CD4-positive, CD25-positive, alpha-beta regulatory T cell (primary cell): ENCODE measurements around the gene BUD31. TPM values are rescaled to one million over a fixed set of nuclear protein-coding genes. Genes with fewer than 3 reads are reported as not detected.

Source experiments
- ATAC-seq, 2 donors: fragments of 150-1000 bp; cut with Tn5 transposase; one replicate each; pipeline ENCODE4 v1.10.0; 2021; ENCODE audit warnings: low read depth in 2 of 2, moderate number of reproducible peaks in 2 of 2, moderate library complexity in 1 of 2
- DNase-seq, 3 donors: peaks; one replicate each; pipeline versions ENCODE4 v3.0.0 to v3.0.0-alpha.2; 2012 to 2022; ENCODE audit warnings: mixed read lengths in 1 of 3
- H3K27ac ChIP-seq: one replicate; pipeline ENCODE4 v1.7.0; 2013; ENCODE audit warnings: mild to moderate bottlenecking, low read length; ENCODE audit not compliant: insufficient read depth, poor library complexity, severe bottlenecking
- H3K27me3 ChIP-seq: one replicate; pipeline ENCODE4 v1.7.0; 2013; ENCODE audit warnings: low read length; ENCODE audit not compliant: control insufficient read depth, insufficient read depth
- H3K36me3 ChIP-seq: one replicate; pipeline ENCODE4 v1.7.0; 2013; ENCODE audit warnings: mild to moderate bottlenecking, low read length, moderate library complexity; ENCODE audit not compliant: control insufficient read depth, insufficient read depth
- H3K4me1 ChIP-seq: 2 replicates; pipeline ENCODE4 v1.7.0; 2013; ENCODE audit warnings: mild to moderate bottlenecking, low read length; ENCODE audit not compliant: insufficient read depth, control insufficient read depth, poor library complexity, severe bottlenecking
- H3K4me3 ChIP-seq: one replicate; pipeline ENCODE4 v1.7.0; 2013; ENCODE audit warnings: low read depth, mild to moderate bottlenecking, low read length, moderate library complexity
- H3K9me3 ChIP-seq, 2 experiments: 1 replicate in 1 of 2; 2 replicates in 1 of 2; pipeline ENCODE4 v1.7.0; 2013; ENCODE audit warnings: low read length in 2 of 2, mild to moderate bottlenecking in 1 of 2, moderate library complexity in 1 of 2; ENCODE audit not compliant: control insufficient read depth in 2 of 2
- H3K27ac Mint-ChIP-seq, 3 donors: one replicate each; pipeline ENCODE4 v1.8.0; 2020 to 2022; ENCODE audit warnings: mild to moderate bottlenecking in 3 of 3, mixed read lengths in 3 of 3, moderate library complexity in 2 of 3
- H3K27me3 Mint-ChIP-seq: one replicate; pipeline ENCODE4 v1.8.0; 2022; ENCODE audit warnings: mild to moderate bottlenecking, mixed read lengths
- H3K36me3 Mint-ChIP-seq: one replicate; pipeline ENCODE4 v1.8.0; 2020; ENCODE audit warnings: mixed read lengths
- H3K4me1 Mint-ChIP-seq, 4 donors: one replicate each; pipeline ENCODE4 v1.8.0; 2020 to 2022; ENCODE audit warnings: mixed read lengths in 4 of 4, mild to moderate bottlenecking in 1 of 4
- H3K4me3 Mint-ChIP-seq, 4 donors: one replicate each; pipeline ENCODE4 v1.8.0; 2020 to 2022; ENCODE audit warnings: mild to moderate bottlenecking in 4 of 4, mixed read lengths in 4 of 4, moderate library complexity in 3 of 4
- H3K9me3 Mint-ChIP-seq, 7 donors: one replicate each; pipeline ENCODE4 v1.8.0; 2020 to 2022; ENCODE audit warnings: mixed read lengths in 7 of 7, mild to moderate bottlenecking in 3 of 7, moderate library complexity in 2 of 7
- polyA plus RNA-seq, 4 donors: library from polyadenylated mRNA; unstranded; fragments of 300-500 nt; fragmentation: Illumina TruSeq; gene quantifications; one replicate each; pipeline ENCODE4 v1.2.3, GENCODE V29; 2021
- total RNA-seq: library from RNA; stranded (reverse); gene quantifications from one replicate; pipeline ENCODE4 v1.2.3, GENCODE V29; 2022

BUD31 gene
- total and polyA plus RNA-seq, 5 donors from 2014 or later, result 130 to 251 (median 199) TPM

GRCh38 chr7:99447943-99448342, 39.2 kb downstream of the BUD31 start:
- Mint-ChIP-seq H3K27ac (no peak overlapping the region), H3K36me3 (peaks cover 42% of the 10 kb centered on the region), H3K4me3 (no peak overlapping the region), H3K4me1 (peaks cover 0 to 9% (median 7%) of the 10 kb centered on the region in 4 donors), H3K9me3 (no peaks in the 10 kb centered on the region), H3K27me3 (no peaks in the 10 kb centered on the region)
- Histone ChIP-seq H3K36me3 (peaks cover 56% of the 10 kb centered on the region), H3K27me3 (no peaks in the 10 kb centered on the region), H3K4me3 (no peak overlapping the region), H3K9me3 (no peaks in the 10 kb centered on the region), H3K27ac (no peak overlapping the region), H3K4me1 (no peaks in the 10 kb centered on the region)
- no peak for ATAC-seq
- DNase-seq, result no peak

DNA sequence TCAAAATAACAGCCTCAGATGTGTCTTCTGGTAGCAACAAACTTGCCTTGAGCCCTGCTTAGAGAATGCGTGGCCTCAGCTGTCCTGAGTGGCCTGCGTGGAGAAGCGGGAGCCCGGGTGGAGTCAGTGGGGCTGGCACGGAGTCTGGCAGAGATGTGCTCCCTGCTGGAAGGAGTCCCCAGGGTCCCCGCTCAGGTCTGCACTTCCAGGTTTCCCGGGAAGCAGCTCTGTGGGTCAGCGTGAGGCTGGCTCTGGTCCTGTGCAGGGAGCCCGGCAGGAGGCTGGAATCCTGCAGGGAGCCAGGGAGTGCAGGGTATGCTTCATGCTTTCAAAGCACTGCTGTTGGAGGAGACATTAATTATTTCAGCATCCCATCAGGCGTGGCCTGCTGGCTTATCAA, 40.1 kb downstream of the BUD31 start:
- no peaks in the 10 kb centered on the region for H3K9me3 Mint-ChIP-seq
- no peaks in the 10 kb centered on the region for H3K9me3 ChIP-seq
- DNase-seq (no peak), ATAC-seq (no peak)
- H3K4me3 ChIP-seq, result no peak overlapping the region
- H3K4me1 Mint-ChIP-seq, result peaks cover 0 to 5% (median 3%) of the 10 kb centered on the region in 4 donors
- H3K27ac Mint-ChIP-seq, result no peak overlapping the region
- no peaks in the 10 kb centered on the region for H3K27me3 ChIP-seq
- no peak overlapping the region for H3K4me3 Mint-ChIP-seq
- no peaks in the 10 kb centered on the region for H3K4me1 ChIP-seq
- H3K36me3 ChIP-seq, result peaks cover 63% of the 10 kb centered on the region
- H3K27ac ChIP-seq, result no peak overlapping the region
- H3K27me3 Mint-ChIP-seq, result no peaks in the 10 kb centered on the region
- peaks cover 42% of the 10 kb centered on the region for H3K36me3 Mint-ChIP-seq

DNA sequence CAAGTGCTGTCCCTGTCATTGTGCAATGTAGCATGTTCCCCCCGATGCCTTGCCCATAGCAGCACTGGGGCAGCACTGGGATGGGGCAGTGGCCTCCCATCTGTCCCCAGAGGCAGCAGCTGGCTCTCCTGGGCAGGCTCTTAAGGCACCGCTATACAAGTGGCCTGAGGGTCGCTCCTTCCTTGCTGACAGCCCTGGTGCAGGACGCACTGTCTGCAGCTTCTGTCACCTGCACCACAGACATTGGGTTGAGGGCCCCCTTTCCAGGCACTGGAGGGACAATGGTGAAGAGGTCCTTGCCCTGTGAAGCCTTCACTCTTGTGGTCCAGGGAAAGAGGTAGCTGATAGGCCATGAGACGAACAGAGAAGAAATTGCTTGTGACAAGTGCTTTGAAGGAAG, 40.6 kb downstream of the BUD31 start:
- ATAC-seq (no peak), DNase-seq (no peak)
- no peaks in the 10 kb centered on the region for H3K4me1 ChIP-seq
- H3K4me3 ChIP-seq, result no peak overlapping the region
- H3K27me3 ChIP-seq, result no peaks in the 10 kb centered on the region
- H3K27ac ChIP-seq, result no peak overlapping the region
- no peaks in the 10 kb centered on the region for H3K9me3 ChIP-seq
- Mint-ChIP-seq H3K27me3 (no peaks in the 10 kb centered on the region), H3K9me3 (no peaks in the 10 kb centered on the region), H3K36me3 (peaks cover 45% of the 10 kb centered on the region), H3K27ac (peak overlapping the region in 1 of 3 donors; percentile 89), H3K4me3 (no peak overlapping the region), H3K4me1 (peaks cover 0 to 5% (median 2%) of the 10 kb centered on the region in 4 donors)
- H3K36me3 ChIP-seq, result peaks cover 67% of the 10 kb centered on the region

DNA sequence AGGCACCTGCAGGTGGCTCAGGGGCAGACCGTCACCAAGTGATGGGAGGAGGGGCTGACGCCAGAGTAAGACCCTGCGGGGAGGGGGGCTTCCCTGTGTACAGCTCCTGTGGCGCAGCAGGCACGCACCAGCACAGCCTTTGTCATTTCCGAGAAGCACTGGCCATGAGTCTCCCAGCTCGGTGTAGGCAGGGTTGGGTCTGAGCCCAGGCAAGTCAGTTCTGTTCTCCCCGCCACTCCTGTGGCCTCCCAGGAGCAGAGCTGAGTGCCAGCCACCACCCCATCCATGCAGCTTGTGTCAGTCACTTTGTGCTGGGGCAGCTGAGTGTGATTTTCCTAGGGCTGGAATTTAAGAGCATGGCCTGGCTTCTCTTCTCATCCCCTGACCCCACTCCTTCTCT, 43.2 kb downstream of the BUD31 start:
- Mint-ChIP-seq H3K4me3 (no peak overlapping the region), H3K27me3 (no peaks in the 10 kb centered on the region), H3K4me1 (peaks cover 0 to 4% (median 0%) of the 10 kb centered on the region in 4 donors), H3K9me3 (no peaks in the 10 kb centered on the region), H3K36me3 (peaks cover 30% of the 10 kb centered on the region), H3K27ac (no peak overlapping the region)
- Histone ChIP-seq H3K27me3 (no peaks in the 10 kb centered on the region), H3K4me3 (no peak overlapping the region), H3K27ac (no peak overlapping the region), H3K36me3 (peaks cover 70% of the 10 kb centered on the region), H3K9me3 (no peaks in the 10 kb centered on the region), H3K4me1 (no peaks in the 10 kb centered on the region)
- DNase-seq (no peak), ATAC-seq (peak in 1 of 2 donors; percentile 18)

DNA sequence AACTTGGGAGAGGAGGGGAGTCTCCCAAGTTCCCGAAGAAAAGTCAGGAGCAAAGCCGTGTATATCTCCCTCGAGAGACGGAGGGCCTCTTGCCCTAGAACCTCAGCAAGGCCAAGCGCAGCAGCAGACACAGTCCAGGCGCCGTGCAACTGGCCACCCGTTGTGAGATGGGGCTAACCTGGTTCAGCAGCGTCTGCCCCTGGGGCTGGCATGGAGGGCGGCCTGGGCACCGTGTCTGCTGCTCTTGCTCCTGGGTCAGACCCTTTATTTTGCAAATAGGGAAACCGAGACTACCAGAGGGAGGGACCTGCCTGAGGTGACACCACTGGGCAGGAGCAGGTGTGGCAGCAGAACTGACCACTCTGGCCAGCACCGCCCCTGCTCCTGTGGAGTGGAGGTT, 43.8 kb downstream of the BUD31 start:
- Mint-ChIP-seq H3K9me3 (no peaks in the 10 kb centered on the region), H3K4me3 (no peak overlapping the region), H3K27ac (no peak overlapping the region), H3K27me3 (no peaks in the 10 kb centered on the region), H3K4me1 (peaks cover 0 to 4% (median 0%) of the 10 kb centered on the region in 4 donors), H3K36me3 (peaks cover 33% of the 10 kb centered on the region)
- H3K4me1 ChIP-seq, result no peaks in the 10 kb centered on the region
- peaks cover 75% of the 10 kb centered on the region for H3K36me3 ChIP-seq
- H3K9me3 ChIP-seq, result no peaks in the 10 kb centered on the region
- ATAC-seq (no peak), DNase-seq (no peak)
- H3K27me3 ChIP-seq, result no peaks in the 10 kb centered on the region
- no peak overlapping the region for H3K4me3 ChIP-seq
- no peak overlapping the region for H3K27ac ChIP-seq

DNA sequence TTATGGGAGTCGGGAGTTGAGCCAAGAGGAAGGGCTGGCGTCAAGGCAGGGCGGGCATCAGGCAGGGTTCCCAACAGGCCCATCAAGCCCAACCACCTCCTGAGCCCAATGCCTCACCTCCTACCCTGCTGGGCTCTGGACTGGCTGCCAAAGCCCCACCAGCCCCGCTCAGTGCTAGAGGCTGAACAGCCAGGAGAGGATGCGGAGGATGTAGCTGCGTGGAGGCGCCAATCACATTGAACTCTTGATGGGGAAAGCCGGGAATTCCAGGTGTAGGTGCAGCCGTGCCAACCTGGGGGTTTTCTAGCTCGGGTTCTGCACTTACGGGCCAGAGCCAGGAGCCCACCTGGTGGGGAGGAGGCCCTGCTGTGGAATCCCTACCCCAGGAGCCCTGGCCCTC, 44.3 kb downstream of the BUD31 start:
- no peak overlapping the region for H3K27ac ChIP-seq
- no peaks in the 10 kb centered on the region for H3K27me3 ChIP-seq
- DNase-seq, result no peak
- H3K36me3 ChIP-seq, result peaks cover 75% of the 10 kb centered on the region
- Mint-ChIP-seq H3K36me3 (peaks cover 29% of the 10 kb centered on the region), H3K9me3 (no peaks in the 10 kb centered on the region), H3K4me1 (peaks cover 0 to 4% (median 0%) of the 10 kb centered on the region in 4 donors), H3K27me3 (no peaks in the 10 kb centered on the region), H3K4me3 (no peak overlapping the region), H3K27ac (no peak overlapping the region)
- no peaks in the 10 kb centered on the region for H3K4me1 ChIP-seq
- ATAC-seq, result no peak
- H3K4me3 ChIP-seq, result no peak overlapping the region
- H3K9me3 ChIP-seq, result no peaks in the 10 kb centered on the region

DNA sequence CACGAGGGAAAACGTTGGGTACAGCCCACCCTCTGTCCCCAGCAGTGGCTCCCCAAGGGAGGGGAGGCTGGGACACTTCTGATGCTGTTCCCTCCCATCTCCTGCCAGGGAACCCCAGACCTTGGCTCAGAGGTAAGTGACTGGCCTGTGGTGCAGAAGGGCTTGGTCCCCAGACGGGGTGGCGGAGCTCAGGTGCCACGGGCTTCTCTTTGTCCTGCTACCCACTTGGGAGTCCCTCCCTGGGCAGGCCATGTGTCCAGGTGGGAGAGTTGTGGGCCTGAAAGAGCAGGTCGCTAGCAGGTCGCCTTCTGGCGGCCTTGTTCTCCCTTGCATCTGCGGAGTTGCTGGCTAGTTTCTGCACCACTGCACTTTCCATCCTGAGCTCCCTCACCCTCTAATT, 47.1 kb downstream of the BUD31 start:
- H3K27ac Mint-ChIP-seq, result peak overlapping the region in 1 of 3 donors; percentile 38

DNA sequence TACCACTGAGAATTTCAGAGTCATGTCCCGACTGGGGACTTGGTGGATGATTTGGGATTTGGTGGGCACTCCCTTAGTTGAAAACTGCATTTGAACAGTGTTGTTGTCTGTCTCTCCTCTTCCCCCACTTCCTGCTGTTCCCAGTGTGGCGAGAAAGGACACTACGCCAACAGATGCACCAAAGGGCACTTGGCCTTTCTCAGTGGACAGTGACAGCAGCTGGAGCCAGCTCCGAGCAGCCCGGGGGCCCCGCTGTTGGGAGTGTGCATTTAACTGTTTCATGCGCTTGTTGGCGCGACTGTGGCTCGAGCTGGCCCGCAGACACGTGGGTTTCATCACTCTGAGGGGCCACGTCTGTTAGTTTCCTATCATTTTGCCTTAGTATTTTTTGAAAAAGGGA, 47.5 kb downstream of the BUD31 start:
- Histone ChIP-seq H3K9me3 (no peaks in the 10 kb centered on the region), H3K4me3 (no peak overlapping the region), H3K27ac (no peak overlapping the region), H3K27me3 (no peaks in the 10 kb centered on the region), H3K36me3 (peaks cover 79% of the 10 kb centered on the region), H3K4me1 (no peaks in the 10 kb centered on the region)
- ATAC-seq (no peak), DNase-seq (no peak)
- Mint-ChIP-seq H3K9me3 (no peaks in the 10 kb centered on the region), H3K27ac (peak overlapping the region in 2 of 3 donors; percentile 20 to 38), H3K4me1 (peaks cover 0 to 22% (median 15%) of the 10 kb centered on the region in 4 donors), H3K27me3 (no peaks in the 10 kb centered on the region), H3K4me3 (no peak overlapping the region), H3K36me3 (peaks cover 31% of the 10 kb centered on the region)

More for the DNA sequence above, 47.1 kb downstream of the BUD31 start:
- Mint-ChIP-seq H3K36me3 (peaks cover 34% of the 10 kb centered on the region), H3K4me1 (peaks cover 0 to 19% (median 15%) of the 10 kb centered on the region in 4 donors), H3K27me3 (no peaks in the 10 kb centered on the region), H3K4me3 (no peak overlapping the region), H3K9me3 (no peaks in the 10 kb centered on the region)
- no peaks in the 10 kb centered on the region for H3K4me1 ChIP-seq
- no peak for DNase-seq
- H3K27ac ChIP-seq, result no peak overlapping the region
- no peaks in the 10 kb centered on the region for H3K27me3 ChIP-seq
- no peak overlapping the region for H3K4me3 ChIP-seq
- peaks cover 81% of the 10 kb centered on the region for H3K36me3 ChIP-seq
- H3K9me3 ChIP-seq, result no peaks in the 10 kb centered on the region
- no peak for ATAC-seq
